ENCODE measurements around the gene BMP5.

Gene BMP5

GRCh38 chr6:55708711-55709110 is 166.7 kb downstream of the BMP5 start:
- no peak for DNase-seq (ENCODE audit: low spot score)

DNA sequence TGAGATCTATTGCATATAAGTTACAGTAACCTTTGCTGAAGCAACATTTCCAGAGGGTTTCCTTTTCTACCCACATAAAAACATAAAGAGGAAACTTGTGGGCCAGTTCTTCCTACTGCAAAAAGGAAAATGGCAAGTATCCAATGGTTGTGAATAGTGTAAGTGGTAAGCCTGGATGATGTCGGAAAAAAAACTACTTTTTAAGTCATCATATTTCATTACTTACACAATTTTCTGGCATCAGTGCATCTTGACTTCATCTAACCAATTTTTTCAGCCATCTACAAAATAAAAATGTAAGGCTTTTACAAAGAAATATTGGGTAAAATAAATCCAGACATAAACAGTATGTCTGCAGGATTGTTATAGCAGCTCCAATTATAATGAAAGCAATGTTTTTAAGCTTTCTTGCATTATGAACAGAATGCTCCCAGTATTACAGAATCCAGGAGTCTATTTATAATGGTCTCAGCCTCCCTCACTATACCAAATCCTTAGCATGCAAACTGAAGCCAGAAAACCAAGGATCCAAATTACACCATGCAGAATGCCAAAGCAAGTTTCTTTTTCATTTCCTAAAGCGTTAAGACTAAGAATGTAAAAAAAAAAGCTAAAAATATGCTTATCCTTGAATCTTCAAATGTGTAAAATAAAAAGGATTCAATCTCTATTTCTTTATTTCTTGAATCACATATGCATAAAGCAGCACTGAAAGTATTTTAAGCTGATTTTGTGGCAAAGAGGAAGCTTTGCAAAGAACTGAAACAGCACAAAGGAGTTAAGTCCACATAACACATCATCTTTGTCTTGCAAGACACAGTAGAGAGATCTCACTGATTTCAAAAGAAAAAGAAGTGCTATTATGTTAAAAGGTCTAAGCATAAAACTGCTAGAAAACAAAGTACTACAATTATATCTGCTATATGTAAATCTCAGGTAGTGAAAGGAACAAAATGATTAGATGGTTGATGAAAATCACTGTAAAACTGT is 169.6 kb downstream of the BMP5 start:
- no peak for DNase-seq (ENCODE audit: low spot score)

- DNase-seq (ENCODE audit: low spot score), result no peak
Observed at GRCh38 chr6:55704421-55704820, 171.0 kb downstream of the BMP5 start.
